Peyer's patch (tissue), 4 donors: ENCODE results near the gene RPS3. TPM values are rescaled to one million over a fixed set of nuclear protein-coding genes. Genes with fewer than 3 reads are reported as not detected.
"Not testable (repeated sequence)": the region's sequence is repeated elsewhere in the genome, so short reads cannot be mapped to it uniquely, and the experiment has no call there.

Source experiments
- DNase-seq, 3 donors: peaks; one replicate each; pipeline ENCODE4 v3.0.0-alpha.2; 2017 to 2019
- H3K27ac ChIP-seq, 4 donors: fragments of 200-600 bp; sonication (generic); one replicate each; pipeline ENCODE4 v1.5.1; 2016 to 2019
- H3K27me3 ChIP-seq, 2 donors: fragments of 200-600 bp; sonication (generic); one replicate each; pipeline ENCODE4 v1.5.1; 2019
- H3K36me3 ChIP-seq, 3 donors: fragments of 200-600 bp; sonication (generic); one replicate each; pipeline ENCODE4 v1.5.1; 2016 to 2019
- H3K4me1 ChIP-seq, 4 donors: fragments of 200-600 bp; sonication (generic); one replicate each; pipeline ENCODE4 v1.5.1; 2016 to 2019
- H3K4me3 ChIP-seq, 4 donors: fragments of 200-600 bp; sonication (generic); 1 replicate in 3 of 4; 2 replicates in 1 of 4; pipeline ENCODE4 v1.5.1; 2016 to 2019; ENCODE audit warnings: mild to moderate bottlenecking in 1 of 4
- H3K9me3 ChIP-seq, 4 donors: fragments of 200-600 bp; sonication (generic); one replicate each; pipeline ENCODE4 v1.5.1; 2016 to 2019; ENCODE audit warnings: mild to moderate bottlenecking in 1 of 4
- POLR2A ChIP-seq, 2 donors: fragments of 450-650 bp; IDR thresholded peaks; one replicate each; pipeline ENCODE4 v1.5.1; 2017; ENCODE audit warnings: antibody characterized with exemption in 2 of 2, mild to moderate bottlenecking in 2 of 2, moderate library complexity in 2 of 2
- total RNA-seq, 4 donors: library from RNA; depleted of rRNA; stranded (reverse); fragments of >200 nt; gene quantifications; one replicate each; pipeline ENCODE4 v1.1.0, GENCODE V29; 2016
- TF ChIP-seq, protein P1 (sequence below), 6 experiments: fragments of 450-650 bp in 4 of 6; fragments of 200-600 bp in 2 of 6; sonication (generic) in 1 of 6; IDR thresholded peaks; one replicate each; pipeline ENCODE4 v1.5.1; 2017 to 2019; ENCODE audit warnings: antibody characterized with exemption in 6 of 6, mild to moderate bottlenecking in 3 of 6, moderate library complexity in 1 of 6

RPS3 gene
- total RNA-seq, 4 donors from 2014 or later, result 505 to 1,121 (median 614) TPM

DNA sequence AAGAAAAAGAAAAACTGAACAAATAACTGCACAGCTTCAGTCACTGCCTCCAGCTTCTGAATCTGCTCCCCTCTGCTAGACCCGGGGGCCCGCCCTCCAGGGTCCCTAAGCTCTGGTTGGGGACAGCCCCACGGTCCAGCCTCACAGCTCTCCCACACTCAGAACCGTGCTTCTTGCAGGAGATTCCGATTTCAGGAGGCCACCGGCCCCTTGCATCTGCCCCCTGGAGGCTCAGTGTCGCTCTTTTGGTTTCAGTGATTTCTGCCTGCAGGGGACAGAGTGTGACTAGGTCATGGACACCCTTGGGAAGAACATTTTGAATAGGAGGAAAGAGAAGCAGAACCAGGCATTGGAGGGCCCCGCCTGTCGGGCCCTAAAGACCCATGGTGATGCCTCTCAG lies 23.1 kb upstream of the RPS3 start:
- Histone ChIP-seq H3K27ac (no peak overlapping the region), H3K4me1 (peaks cover 0 to 43% (median 2%) of the 10 kb centered on the region in 4 donors)
- no peak for DNase-seq

DNA sequence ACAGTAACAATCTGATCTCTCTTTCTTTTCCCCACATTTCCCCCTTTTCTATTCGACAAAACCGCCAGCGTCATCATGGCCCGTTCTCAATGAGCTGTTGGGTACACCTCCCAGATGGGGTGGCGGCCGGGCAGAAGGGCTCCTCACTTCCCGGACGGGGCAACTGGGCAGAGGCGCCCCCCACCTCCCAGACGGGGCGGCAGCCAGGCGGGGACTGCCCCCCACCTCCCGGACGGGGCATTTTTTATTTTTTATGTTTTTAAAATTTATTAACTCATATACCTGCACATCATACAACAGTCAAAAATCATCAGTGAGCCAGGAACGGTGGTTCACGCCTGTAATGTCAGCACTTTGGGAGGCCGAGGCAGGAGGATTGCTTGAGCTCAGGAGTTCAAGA lies 20.5 kb upstream of the RPS3 start:
- H3K4me1 ChIP-seq, result peaks cover 0 to 28% (median 0%) of the 10 kb centered on the region in 4 donors
- not testable (repeated sequence) for H3K4me3 ChIP-seq, H3K36me3 ChIP-seq, H3K9me3 ChIP-seq, H3K27me3 ChIP-seq, H3K27ac ChIP-seq, DNase-seq

More for the DNA sequence above, 23.1 kb upstream of the RPS3 start:
- TF ChIP-seq POLR2A (IDR thresholded peaks at IDR 0.05), result no peak
- TF ChIP-seq, protein P1, sequence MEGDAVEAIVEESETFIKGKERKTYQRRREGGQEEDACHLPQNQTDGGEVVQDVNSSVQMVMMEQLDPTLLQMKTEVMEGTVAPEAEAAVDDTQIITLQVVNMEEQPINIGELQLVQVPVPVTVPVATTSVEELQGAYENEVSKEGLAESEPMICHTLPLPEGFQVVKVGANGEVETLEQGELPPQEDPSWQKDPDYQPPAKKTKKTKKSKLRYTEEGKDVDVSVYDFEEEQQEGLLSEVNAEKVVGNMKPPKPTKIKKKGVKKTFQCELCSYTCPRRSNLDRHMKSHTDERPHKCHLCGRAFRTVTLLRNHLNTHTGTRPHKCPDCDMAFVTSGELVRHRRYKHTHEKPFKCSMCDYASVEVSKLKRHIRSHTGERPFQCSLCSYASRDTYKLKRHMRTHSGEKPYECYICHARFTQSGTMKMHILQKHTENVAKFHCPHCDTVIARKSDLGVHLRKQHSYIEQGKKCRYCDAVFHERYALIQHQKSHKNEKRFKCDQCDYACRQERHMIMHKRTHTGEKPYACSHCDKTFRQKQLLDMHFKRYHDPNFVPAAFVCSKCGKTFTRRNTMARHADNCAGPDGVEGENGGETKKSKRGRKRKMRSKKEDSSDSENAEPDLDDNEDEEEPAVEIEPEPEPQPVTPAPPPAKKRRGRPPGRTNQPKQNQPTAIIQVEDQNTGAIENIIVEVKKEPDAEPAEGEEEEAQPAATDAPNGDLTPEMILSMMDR (IDR thresholded peaks at IDR 0.05), result no peak
- Histone ChIP-seq H3K27me3 (no peaks in the 10 kb centered on the region), H3K4me3 (no peak overlapping the region), H3K36me3 (no peaks in the 10 kb centered on the region), H3K9me3 (no peaks in the 10 kb centered on the region)

DNA sequence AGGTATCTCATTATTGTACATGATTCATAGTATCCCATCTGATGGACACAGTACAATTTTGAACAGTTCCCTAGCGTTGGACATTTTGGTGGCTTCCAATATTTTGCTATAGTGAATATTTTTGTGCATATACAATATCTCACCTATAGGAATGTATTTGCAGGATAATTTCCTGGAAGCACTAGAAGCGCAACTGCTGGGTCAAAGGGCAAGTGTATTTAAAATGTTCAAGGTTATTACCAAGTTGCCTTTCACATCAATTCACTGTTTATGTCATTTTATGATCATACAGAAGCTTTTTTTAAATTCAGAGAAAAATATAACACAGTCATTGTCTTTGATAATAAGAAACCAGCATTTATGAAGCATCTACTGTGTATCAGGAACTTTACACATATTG lies 19.1 kb upstream of the RPS3 start:
- Histone ChIP-seq H3K36me3 (no peaks in the 10 kb centered on the region), H3K27ac (peak overlapping the region in 2 of 4 donors; percentile 62 to 75), H3K4me1 (peaks cover 0 to 34% (median 0%) of the 10 kb centered on the region in 4 donors), H3K9me3 (no peaks in the 10 kb centered on the region), H3K4me3 (no peak overlapping the region), H3K27me3 (no peaks in the 10 kb centered on the region)
- TF ChIP-seq, protein P1 (IDR thresholded peaks at IDR 0.05), result peak in 3 of 6 experiments; percentile 13 to 21 (median 19)
- TF ChIP-seq POLR2A (IDR thresholded peaks at IDR 0.05), result no peak
- DNase-seq, result no peak

DNA sequence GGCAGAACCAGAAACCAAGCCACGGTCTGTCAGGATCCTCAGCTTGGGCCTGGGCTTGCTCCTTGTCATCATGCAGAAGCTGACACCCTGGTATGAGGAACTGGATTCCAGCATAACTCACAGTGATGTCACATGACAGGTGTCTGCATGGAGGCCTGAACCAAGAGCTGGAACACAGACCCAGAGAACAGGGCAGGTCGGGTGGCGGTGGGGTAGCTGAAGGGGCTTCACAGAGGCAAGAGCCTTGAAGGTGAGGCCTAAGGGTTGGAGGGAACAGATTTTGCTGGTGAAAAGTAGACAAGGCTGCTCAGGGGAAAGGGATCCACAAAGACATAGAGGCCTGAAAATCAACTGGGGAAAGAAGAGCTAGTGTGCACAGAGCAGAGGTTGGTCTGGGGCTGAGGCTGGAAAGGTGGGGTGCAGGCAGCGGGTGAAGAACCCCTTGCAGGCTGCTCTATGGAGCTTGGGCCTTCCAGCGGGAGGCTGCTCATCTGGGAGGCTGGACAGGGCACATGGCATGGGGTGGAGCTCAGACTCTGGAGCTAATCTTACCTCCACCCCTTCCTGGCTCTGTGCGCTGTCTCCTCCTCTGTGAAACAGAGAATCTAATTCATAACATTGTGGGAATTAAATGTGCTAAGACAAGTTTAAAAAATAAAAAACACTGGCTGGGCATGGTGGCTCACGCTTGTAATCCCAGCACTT lies 18.4 kb upstream of the RPS3 start:
- H3K36me3 ChIP-seq, result no peaks in the 10 kb centered on the region
- peaks cover 0 to 34% (median 0%) of the 10 kb centered on the region in 4 donors for H3K4me1 ChIP-seq
- H3K27me3 ChIP-seq, result no peaks in the 10 kb centered on the region
- H3K9me3 ChIP-seq, result no peaks in the 10 kb centered on the region
- TF ChIP-seq, protein P1 (IDR thresholded peaks at IDR 0.05), result no peak
- TF ChIP-seq POLR2A (IDR thresholded peaks at IDR 0.05), result peak in 1 of 2 donors; percentile 8
- H3K4me3 ChIP-seq, result no peak overlapping the region
- peak in 2 of 3 donors; percentile 64 to 67 for DNase-seq
- peak overlapping the region in 2 of 4 donors; percentile 62 to 75 for H3K27ac ChIP-seq

DNA sequence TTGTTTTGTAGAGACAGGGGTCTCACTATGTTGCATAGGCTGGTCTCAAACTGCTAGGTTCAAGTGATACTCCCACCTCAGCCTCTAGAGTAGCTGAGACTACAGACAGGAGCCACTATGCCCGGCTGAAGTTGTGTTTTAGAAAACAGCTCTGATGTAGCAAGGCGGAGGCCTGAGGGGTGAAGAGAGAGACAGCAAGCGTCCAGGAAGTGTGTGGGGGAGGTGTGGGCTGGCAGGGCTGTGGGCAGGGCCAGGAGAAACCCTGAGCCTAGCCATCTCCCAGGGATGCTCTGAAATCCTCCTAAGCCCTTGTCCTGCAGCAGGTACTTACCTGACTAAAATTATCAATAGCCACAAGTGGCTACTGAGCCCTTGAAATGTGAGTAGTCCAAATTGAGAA lies 16.1 kb upstream of the RPS3 start:
- Histone ChIP-seq H3K36me3 (no peaks in the 10 kb centered on the region), H3K27ac (no peak overlapping the region), H3K27me3 (no peaks in the 10 kb centered on the region), H3K4me3 (no peak overlapping the region), H3K9me3 (no peaks in the 10 kb centered on the region), H3K4me1 (peaks cover 0 to 49% (median 0%) of the 10 kb centered on the region in 4 donors)
- TF ChIP-seq, protein P1 (IDR thresholded peaks at IDR 0.05), result no peak
- no peak for TF ChIP-seq POLR2A (IDR thresholded peaks at IDR 0.05)
- DNase-seq, result peak in 1 of 3 donors; percentile 31

DNA sequence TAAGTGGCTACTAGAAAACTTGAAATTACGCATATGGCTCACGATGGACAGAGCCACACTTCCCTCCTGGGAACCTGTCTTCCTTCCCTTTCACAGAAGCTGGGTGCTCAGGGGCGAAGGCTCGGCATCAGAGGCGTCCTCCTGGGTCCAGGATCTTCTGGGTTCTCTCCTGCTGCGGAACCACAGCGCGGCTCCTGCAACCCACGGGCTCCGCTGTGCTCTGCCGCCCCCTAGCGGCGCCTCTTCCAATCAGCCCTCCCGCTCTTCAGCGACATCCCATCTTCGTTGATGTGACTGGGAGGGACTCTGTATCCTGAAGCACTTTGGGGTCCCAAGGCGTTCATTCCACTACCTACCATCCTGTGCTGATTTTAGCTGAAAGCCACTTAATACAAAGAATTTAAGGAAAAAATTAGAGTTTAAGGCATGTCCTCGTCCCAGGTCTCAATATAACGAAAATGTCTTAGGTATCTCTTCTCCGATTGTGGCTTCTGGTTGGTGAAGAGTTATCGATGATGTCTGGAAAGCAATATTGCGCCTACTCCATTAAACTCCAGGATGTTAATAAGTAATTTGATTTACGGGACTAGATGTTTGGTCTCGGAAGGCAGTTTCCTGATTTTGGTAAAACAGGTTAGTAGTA lies 14.8 kb upstream of the RPS3 start:
- Histone ChIP-seq H3K27me3 (no peaks in the 10 kb centered on the region), H3K27ac (no peak overlapping the region), H3K36me3 (no peaks in the 10 kb centered on the region), H3K4me3 (no peak overlapping the region), H3K9me3 (no peaks in the 10 kb centered on the region), H3K4me1 (peaks cover 0 to 45% (median 0%) of the 10 kb centered on the region in 4 donors)
- DNase-seq, result peak; percentile 65 to 91 (median 89)
- TF ChIP-seq POLR2A (IDR thresholded peaks at IDR 0.05), result peak in 1 of 2 donors; percentile 18
- TF ChIP-seq, protein P1 (IDR thresholded peaks at IDR 0.05), result peak; percentile 79 to 99 (median 96)
